Suprapubic skin (tissue), 4 donors: ENCODE results near the gene PARD6B. TPM values are rescaled to one million over a fixed set of nuclear protein-coding genes. Genes with fewer than 3 reads are reported as not detected.

ENCODE experiments used
- DNase-seq, 2 donors: peaks; one replicate each; pipeline ENCODE4 v3.0.0-alpha.2; 2019; ENCODE audit warnings: low spot score in 2 of 2
- H3K27ac ChIP-seq: fragments of 200-600 bp; sonication (generic); one replicate; pipeline ENCODE4 v1.5.1; 2019
- H3K27me3 ChIP-seq: fragments of 200-600 bp; sonication (generic); one replicate; pipeline ENCODE4 v1.5.1; 2019
- H3K36me3 ChIP-seq: fragments of 200-600 bp; sonication (generic); one replicate; pipeline ENCODE4 v1.5.1; 2019
- H3K4me1 ChIP-seq: fragments of 200-600 bp; sonication (generic); one replicate; pipeline ENCODE4 v1.5.1; 2019
- H3K4me3 ChIP-seq: fragments of 200-600 bp; sonication (generic); one replicate; pipeline ENCODE4 v1.5.1; 2019; ENCODE audit warnings: mild to moderate bottlenecking
- H3K9me3 ChIP-seq: fragments of 200-600 bp; sonication (generic); one replicate; pipeline ENCODE4 v1.5.1; 2019
- EP300 ChIP-seq: sonication (generic); formaldehyde crosslinking; IDR thresholded peaks from one replicate; pipeline ENCODE4 v1.6.1; 2017; ENCODE audit warnings: antibody characterized with exemption
- POLR2A ChIP-seq, 2 donors: fragments of 450-650 bp; IDR thresholded peaks; one replicate each; pipeline ENCODE4 v1.6.1; 2017; ENCODE audit warnings: antibody characterized with exemption in 2 of 2, mild to moderate bottlenecking in 2 of 2, moderate library complexity in 2 of 2
- POLR2AphosphoS5 ChIP-seq, 3 donors: sonication (generic); formaldehyde crosslinking; IDR thresholded peaks; one replicate each; pipeline ENCODE4 v1.6.1; 2017; ENCODE audit warnings: antibody characterized with exemption in 3 of 3
- WGBS: methylation state at CpG from one replicate; pipeline ENCODE4 v1.1.5; 2018; 5-methylcytosine and 5-hydroxymethylcytosine counted together
- total RNA-seq, 4 donors: library from RNA; depleted of rRNA; stranded (reverse); fragments of >200 nt; gene quantifications; one replicate each; pipeline ENCODE4 v1.1.0, GENCODE V29; 2016
- TF ChIP-seq, protein P1 (sequence below), 2 donors: fragments of 200-600 bp in 1 of 2; fragments of 450-650 bp in 1 of 2; sonication (generic) in 1 of 2; IDR thresholded peaks; one replicate each; pipeline ENCODE4 v1.5.1; 2016 to 2019; ENCODE audit warnings: antibody characterized with exemption in 2 of 2, mild to moderate bottlenecking in 1 of 2, moderate library complexity in 1 of 2

PARD6B gene, protein sequence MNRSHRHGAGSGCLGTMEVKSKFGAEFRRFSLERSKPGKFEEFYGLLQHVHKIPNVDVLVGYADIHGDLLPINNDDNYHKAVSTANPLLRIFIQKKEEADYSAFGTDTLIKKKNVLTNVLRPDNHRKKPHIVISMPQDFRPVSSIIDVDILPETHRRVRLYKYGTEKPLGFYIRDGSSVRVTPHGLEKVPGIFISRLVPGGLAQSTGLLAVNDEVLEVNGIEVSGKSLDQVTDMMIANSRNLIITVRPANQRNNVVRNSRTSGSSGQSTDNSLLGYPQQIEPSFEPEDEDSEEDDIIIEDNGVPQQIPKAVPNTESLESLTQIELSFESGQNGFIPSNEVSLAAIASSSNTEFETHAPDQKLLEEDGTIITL
- total RNA-seq, result 10 to 100 TPM in 1 of 4 donors, 1 to 10 TPM in 3; 7.6 to 10.3 (median 8.4) TPM

DNA sequence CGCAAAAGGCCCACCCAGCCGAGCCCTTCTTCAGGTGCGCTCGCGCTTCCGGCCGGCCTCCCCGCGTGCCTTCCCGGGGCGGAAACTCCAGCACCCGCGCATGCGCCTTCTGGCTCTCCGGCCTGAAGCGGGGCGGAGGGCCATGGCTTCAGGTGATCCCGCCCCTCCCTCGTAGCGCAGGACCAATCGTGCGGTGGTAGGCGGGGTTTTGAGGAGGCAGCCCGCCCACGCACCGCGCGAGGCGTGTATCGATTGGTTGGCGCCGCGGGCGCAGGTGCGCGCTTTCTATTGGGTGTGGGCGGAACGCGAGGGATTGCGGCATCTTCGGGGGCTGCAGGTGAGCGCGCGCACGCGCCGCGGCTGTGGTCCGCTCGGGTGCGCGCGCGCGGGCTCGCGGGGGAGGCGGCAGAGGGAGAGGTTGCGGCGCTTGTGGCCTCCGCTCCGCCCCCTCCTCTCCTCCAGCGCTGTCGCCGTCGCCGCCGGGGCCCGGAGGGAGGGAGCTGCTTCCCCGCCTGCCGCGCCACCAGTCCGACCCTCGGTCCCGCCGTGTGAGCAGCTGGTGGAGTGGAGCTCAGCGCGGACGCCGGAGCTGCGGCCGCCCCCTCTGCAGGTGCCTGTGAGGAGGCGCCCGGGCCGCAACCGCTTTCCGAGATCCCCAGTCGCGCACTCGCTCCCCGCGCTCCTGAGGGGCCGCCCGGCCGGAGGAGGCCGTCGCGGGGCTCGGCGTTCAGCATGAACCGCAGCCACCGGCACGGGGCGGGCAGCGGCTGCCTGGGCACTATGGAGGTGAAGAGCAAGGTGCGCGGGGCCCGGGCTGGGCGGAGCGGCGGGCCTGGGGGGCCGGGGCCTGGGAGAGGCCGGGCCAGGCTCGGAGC is at the start of gene PARD6B:
Gene PARD6B, plus strand, starts transcription at position 526 of the 875 bp plus-strand sequence. Its CDS starts 207 bp downstream, at position 733.
- peak within 1 kb of the TSS; percentile 94 for H3K4me3 ChIP-seq
- no peaks in the 10 kb centered on the region for H3K36me3 ChIP-seq
- peak in 1 of 2 donors; percentile 28 for TF ChIP-seq POLR2A (IDR thresholded peaks at IDR 0.05)
- TF ChIP-seq, protein P1, sequence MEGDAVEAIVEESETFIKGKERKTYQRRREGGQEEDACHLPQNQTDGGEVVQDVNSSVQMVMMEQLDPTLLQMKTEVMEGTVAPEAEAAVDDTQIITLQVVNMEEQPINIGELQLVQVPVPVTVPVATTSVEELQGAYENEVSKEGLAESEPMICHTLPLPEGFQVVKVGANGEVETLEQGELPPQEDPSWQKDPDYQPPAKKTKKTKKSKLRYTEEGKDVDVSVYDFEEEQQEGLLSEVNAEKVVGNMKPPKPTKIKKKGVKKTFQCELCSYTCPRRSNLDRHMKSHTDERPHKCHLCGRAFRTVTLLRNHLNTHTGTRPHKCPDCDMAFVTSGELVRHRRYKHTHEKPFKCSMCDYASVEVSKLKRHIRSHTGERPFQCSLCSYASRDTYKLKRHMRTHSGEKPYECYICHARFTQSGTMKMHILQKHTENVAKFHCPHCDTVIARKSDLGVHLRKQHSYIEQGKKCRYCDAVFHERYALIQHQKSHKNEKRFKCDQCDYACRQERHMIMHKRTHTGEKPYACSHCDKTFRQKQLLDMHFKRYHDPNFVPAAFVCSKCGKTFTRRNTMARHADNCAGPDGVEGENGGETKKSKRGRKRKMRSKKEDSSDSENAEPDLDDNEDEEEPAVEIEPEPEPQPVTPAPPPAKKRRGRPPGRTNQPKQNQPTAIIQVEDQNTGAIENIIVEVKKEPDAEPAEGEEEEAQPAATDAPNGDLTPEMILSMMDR (IDR thresholded peaks at IDR 0.05), result no peak
- 0% methylated on average over 21 of the region's 114 CpGs for WGBS
- H3K27me3 ChIP-seq, result no peaks in the 10 kb centered on the region
- peak; percentile 97 for DNase-seq
- peak within 1 kb of the TSS; percentile 87 for H3K27ac ChIP-seq
- no peaks in the 10 kb centered on the region for H3K9me3 ChIP-seq
- peaks cover 37% of the 10 kb centered on the region for H3K4me1 ChIP-seq

DNA sequence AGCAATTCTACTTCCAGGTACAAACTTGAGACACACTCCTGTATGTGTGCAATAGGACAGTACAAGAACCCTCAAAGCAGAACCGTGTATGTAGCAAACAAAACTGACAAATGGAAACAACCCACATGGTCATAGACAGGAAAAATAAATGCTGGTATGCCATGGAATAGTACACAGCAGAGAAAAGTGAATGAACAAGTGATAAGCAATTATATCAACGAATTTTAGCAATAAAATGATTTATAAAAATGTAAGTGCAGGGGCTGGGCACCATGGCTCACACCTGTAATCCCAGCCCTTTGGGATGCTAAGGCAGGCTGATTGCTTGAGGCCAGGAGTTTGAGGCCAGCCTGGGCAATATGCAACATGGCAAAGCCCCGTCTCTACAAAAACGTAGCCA is 49.3 kb upstream of the PARD6B start:
- H3K4me1 ChIP-seq, result peaks cover 8% of the 10 kb centered on the region
- no peak overlapping the region for H3K27ac ChIP-seq
- TF ChIP-seq POLR2A (IDR thresholded peaks at IDR 0.05) (no peak), EP300 (no peak), POLR2AphosphoS5 (IDR thresholded peaks at IDR 0.05) (no peak)
- TF ChIP-seq, protein P1 (IDR thresholded peaks at IDR 0.05), result no peak
- H3K27me3 ChIP-seq, result no peaks in the 10 kb centered on the region
- 87% methylated on average over 4 of the region's 4 CpGs for WGBS
- no peaks in the 10 kb centered on the region for H3K9me3 ChIP-seq
- H3K36me3 ChIP-seq, result no peaks in the 10 kb centered on the region
- DNase-seq, result no peak
- no peak overlapping the region for H3K4me3 ChIP-seq

DNA sequence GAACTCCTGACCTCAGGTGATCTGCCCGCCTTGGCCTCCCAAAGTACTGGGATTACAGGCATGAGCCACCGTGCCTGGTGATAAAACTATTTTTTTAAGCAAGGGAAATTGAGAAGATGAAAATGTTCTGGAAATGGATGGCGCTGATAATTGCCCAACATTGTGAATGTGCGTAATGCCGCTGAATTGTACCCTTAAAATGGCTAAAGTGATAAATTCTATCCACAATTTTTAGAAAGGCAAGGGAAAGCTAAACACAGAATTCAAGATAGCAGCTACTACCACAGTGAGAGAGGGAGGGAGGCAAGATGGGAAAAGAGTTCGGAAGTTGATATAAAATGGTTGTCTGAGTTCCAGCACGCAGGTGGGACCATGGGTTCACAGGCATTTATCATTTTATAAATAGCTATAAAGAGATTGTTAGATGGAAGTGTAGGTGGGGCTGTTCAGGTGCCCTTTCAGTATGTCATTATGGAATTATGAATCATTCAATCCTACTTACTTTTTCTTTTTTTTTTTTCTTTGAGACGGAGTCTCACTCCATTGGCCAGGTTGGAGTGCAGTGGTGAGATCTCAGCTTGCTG is 48.3 kb upstream of the PARD6B start:
- Histone ChIP-seq H3K9me3 (no peaks in the 10 kb centered on the region), H3K27ac (no peak overlapping the region), H3K36me3 (no peaks in the 10 kb centered on the region), H3K27me3 (no peaks in the 10 kb centered on the region), H3K4me1 (peaks cover 7% of the 10 kb centered on the region), H3K4me3 (no peak overlapping the region)
- no peak for DNase-seq
- no peak for TF ChIP-seq EP300
- TF ChIP-seq POLR2A (IDR thresholded peaks at IDR 0.05), result no peak
- TF ChIP-seq, protein P1 (IDR thresholded peaks at IDR 0.05), result no peak
- TF ChIP-seq POLR2AphosphoS5 (IDR thresholded peaks at IDR 0.05), result no peak
- WGBS, result 80% methylated on average over 8 of the region's 8 CpGs

DNA sequence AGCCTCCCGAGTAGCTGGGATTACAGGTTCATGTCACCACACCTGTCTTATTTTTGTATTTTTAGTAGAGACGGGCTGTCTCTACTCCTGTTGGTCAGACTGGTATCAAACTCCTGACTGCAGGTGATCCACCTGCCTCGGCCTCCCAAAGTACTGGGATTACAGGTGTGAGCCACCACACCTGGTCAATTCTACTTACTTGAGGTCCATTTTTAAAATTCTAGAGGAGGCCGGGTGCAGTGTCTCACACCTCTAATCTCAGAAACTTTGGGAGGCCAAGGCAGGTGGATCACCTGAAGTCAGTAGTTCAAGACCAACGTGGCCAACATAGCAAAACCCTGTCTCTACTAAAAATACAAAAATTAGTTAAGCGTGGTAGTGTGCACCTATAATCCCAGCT is 47.8 kb upstream of the PARD6B start:
- peaks cover 3% of the 10 kb centered on the region for H3K4me1 ChIP-seq
- no peaks in the 10 kb centered on the region for H3K27me3 ChIP-seq
- no peaks in the 10 kb centered on the region for H3K9me3 ChIP-seq
- H3K27ac ChIP-seq, result no peak overlapping the region
- H3K4me3 ChIP-seq, result no peak overlapping the region
- 93% methylated on average over 6 of the region's 6 CpGs for WGBS
- no peaks in the 10 kb centered on the region for H3K36me3 ChIP-seq
- TF ChIP-seq POLR2AphosphoS5 (IDR thresholded peaks at IDR 0.05) (no peak), EP300 (no peak), POLR2A (IDR thresholded peaks at IDR 0.05) (no peak)
- TF ChIP-seq, protein P1 (IDR thresholded peaks at IDR 0.05), result no peak
- DNase-seq, result no peak

DNA sequence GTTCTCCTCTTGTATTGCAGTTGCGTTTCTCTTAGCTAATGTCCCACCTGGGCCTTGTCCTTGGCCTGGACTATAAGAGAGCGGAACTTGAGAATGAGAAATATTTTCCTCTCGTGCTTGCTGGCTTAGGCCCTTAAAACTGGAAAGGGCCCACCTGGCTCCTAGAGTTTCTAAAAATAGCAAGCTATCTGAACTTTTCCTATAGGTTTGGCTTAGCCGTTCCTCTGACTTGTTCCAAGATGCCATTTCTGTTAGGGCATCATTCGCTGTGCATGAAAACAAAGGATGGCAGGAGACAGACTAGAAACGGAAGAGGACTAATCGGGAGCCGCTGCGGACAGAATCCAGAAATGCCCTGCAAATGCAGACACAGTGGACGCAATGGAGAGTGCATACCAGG is 44.6 kb upstream of the PARD6B start:
- TF ChIP-seq POLR2A (IDR thresholded peaks at IDR 0.05) (no peak), POLR2AphosphoS5 (IDR thresholded peaks at IDR 0.05) (no peak), EP300 (no peak)
- TF ChIP-seq, protein P1 (IDR thresholded peaks at IDR 0.05), result no peak
- Histone ChIP-seq H3K27ac (no peak overlapping the region), H3K36me3 (no peaks in the 10 kb centered on the region), H3K9me3 (no peaks in the 10 kb centered on the region), H3K27me3 (peaks cover 23% of the 10 kb centered on the region), H3K4me3 (no peak overlapping the region), H3K4me1 (peaks cover 22% of the 10 kb centered on the region)
- 81% methylated on average over 10 of the region's 10 CpGs for WGBS
- no peak for DNase-seq
